Measurements from ENCODE around the gene ACTR5.
A peak's percentile ranks its signal among the peaks of the same experiment; 100 is the strongest.

Gene ACTR5

GRCh38 chr20:38810926-38811630, 62.8 kb downstream of the ACTR5 start:
- Histone ChIP-seq H3K79me1 (ENCODE audit: low read depth, low read length) (no peaks in the 10 kb centered on the region), H3K4me2 (ENCODE audit: insufficient read depth, low read length, poor library complexity, severe bottlenecking) (no peak overlapping the region), H2AFZ (ENCODE audit: low read length) (no peak overlapping the region), H3K4ac (ENCODE audit: low read length) (no peak overlapping the region), H2BK5ac (ENCODE audit: low read length) (no peak overlapping the region), H3K36me3 (replicated peaks in 1 of 2; ENCODE audit: control insufficient read depth in 2 of 2, insufficient read depth in 2 of 2, low read length in 2 of 2) (peaks cover 0 to 7% of the 10 kb centered on the region in 2 donors), H4K91ac (ENCODE audit: low read depth, low read length, poor library complexity) (no peak overlapping the region), H2BK120ac (ENCODE audit: low read depth, low read length) (no peak overlapping the region), H4K8ac (ENCODE audit: low read depth, low read length) (no peak overlapping the region), H3K9me3 (replicated peaks in 1 of 2; ENCODE audit: control insufficient read depth in 2 of 2, insufficient read depth in 1 of 2, low read depth in 1 of 2, low read length in 2 of 2) (no peaks in the 10 kb centered on the region), H3K27me3 (ENCODE audit: control insufficient read depth in 3 of 3, insufficient read depth in 3 of 3, low read depth in 1 of 3, low read length in 3 of 3) (peaks cover 0 to 17% (median 0%) of the 10 kb centered on the region in 3 experiments), H2BK15ac (ENCODE audit: low read length) (no peak overlapping the region), H2BK12ac (ENCODE audit: low read length) (no peak overlapping the region), H3K9ac (ENCODE audit: low read depth, low read length, poor library complexity) (no peak overlapping the region), H2AK5ac (ENCODE audit: low read depth, low read length) (no peak overlapping the region), H3K4me3 (ENCODE audit: low read length in 2 of 2) (no peak overlapping the region), H3K18ac (ENCODE audit: low read length) (no peak overlapping the region), H3K4me1 (ENCODE audit: control insufficient read depth in 2 of 2, insufficient read depth in 1 of 2, low read depth in 1 of 2, low read length in 2 of 2) (peaks cover 7 to 11% of the 10 kb centered on the region in 2 donors), H3K23ac (ENCODE audit: low read depth, low read length, poor library complexity) (no peak overlapping the region), H3K27ac (replicated peaks; ENCODE audit: low read length) (no peak overlapping the region), H3K14ac (ENCODE audit: low read length) (no peak overlapping the region)
- no CpG with 5 or more reads among the region's 4 CpGs for WGBS, 2 donors (ENCODE audit: extremely low coverage in 2 of 2, insufficient read length in 2 of 2, insufficient replicate concordance in 1 of 2)
- no peak for DNase-seq (ENCODE audit: low spot score)

DNA sequence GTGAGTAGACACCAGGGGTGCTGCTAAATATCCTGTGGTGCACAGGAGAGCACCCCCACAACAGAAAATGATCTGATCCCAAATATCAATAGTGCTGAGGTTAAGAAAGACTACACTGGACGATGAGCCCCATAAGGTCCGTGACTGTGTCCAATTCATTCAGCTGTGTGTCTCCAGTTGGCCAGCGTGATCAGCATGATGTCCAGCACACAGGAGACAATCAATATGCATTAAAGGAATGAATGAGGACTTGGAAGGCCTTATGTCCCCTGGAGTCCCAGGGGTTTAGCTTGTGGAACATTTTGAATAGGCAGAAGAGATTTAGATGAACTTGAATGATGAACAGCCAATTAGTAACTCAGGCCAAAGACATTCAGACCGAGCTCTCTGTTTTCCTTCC, 63.5 kb downstream of the ACTR5 start:
- Histone ChIP-seq H3K23ac (ENCODE audit: low read depth, low read length, poor library complexity) (no peak overlapping the region), H3K27me3 (ENCODE audit: control insufficient read depth in 3 of 3, insufficient read depth in 3 of 3, low read depth in 1 of 3, low read length in 3 of 3) (peaks cover 0 to 16% (median 0%) of the 10 kb centered on the region in 3 experiments), H3K4me1 (ENCODE audit: control insufficient read depth in 2 of 2, insufficient read depth in 1 of 2, low read depth in 1 of 2, low read length in 2 of 2) (peaks cover 7 to 11% of the 10 kb centered on the region in 2 donors), H2AK5ac (ENCODE audit: low read depth, low read length) (no peak overlapping the region), H4K91ac (ENCODE audit: low read depth, low read length, poor library complexity) (no peak overlapping the region), H3K79me1 (ENCODE audit: low read depth, low read length) (no peaks in the 10 kb centered on the region), H2BK120ac (ENCODE audit: low read depth, low read length) (no peak overlapping the region), H3K4me3 (ENCODE audit: low read length in 2 of 2) (no peak overlapping the region), H3K9ac (ENCODE audit: low read depth, low read length, poor library complexity) (no peak overlapping the region), H2BK5ac (ENCODE audit: low read length) (no peak overlapping the region), H3K36me3 (replicated peaks in 1 of 2; ENCODE audit: control insufficient read depth in 2 of 2, insufficient read depth in 2 of 2, low read length in 2 of 2) (peaks cover 0 to 7% of the 10 kb centered on the region in 2 donors), H2BK12ac (ENCODE audit: low read length) (no peak overlapping the region), H2AFZ (ENCODE audit: low read length) (no peak overlapping the region), H3K9me3 (replicated peaks in 1 of 2; ENCODE audit: control insufficient read depth in 2 of 2, insufficient read depth in 1 of 2, low read depth in 1 of 2, low read length in 2 of 2) (no peaks in the 10 kb centered on the region), H3K14ac (ENCODE audit: low read length) (no peak overlapping the region), H4K8ac (ENCODE audit: low read depth, low read length) (no peak overlapping the region), H3K18ac (ENCODE audit: low read length) (no peak overlapping the region), H2BK15ac (ENCODE audit: low read length) (no peak overlapping the region), H3K4ac (ENCODE audit: low read length) (no peak overlapping the region), H3K4me2 (ENCODE audit: insufficient read depth, low read length, poor library complexity, severe bottlenecking) (no peak overlapping the region), H3K27ac (replicated peaks; ENCODE audit: low read length) (no peak overlapping the region)
- no CpG with 5 or more reads among the region's 4 CpGs for WGBS, 2 donors (ENCODE audit: extremely low coverage in 2 of 2, insufficient read length in 2 of 2, insufficient replicate concordance in 1 of 2)
- DNase-seq (ENCODE audit: low spot score) = no peak

DNA sequence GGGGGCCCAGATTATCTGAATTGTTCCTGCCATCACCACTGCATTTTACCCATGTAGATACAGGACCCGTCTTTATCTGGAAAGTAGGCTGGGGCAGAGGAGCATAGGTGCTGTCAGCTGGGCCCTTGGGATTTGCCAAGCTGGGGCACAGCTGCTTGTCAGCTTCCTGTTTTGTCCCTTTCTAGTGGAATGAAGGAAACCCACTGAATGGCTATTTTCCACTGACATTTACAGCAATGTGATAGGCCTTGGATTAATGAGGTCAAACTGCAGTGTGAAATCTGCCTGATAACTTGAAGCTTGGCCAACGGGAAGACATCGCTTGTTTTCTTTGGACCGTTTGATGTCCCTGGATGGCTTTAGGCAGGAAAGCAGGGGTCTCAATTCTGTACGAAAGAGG, 63.9 kb downstream of the ACTR5 start:
- no peak for DNase-seq (ENCODE audit: low spot score)
- no peak overlapping the region for H2AFZ ChIP-seq (ENCODE audit: low read length)
- H3K23ac ChIP-seq (ENCODE audit: low read depth, low read length, poor library complexity) = no peak overlapping the region
- H3K14ac ChIP-seq (ENCODE audit: low read length) = no peak overlapping the region
- no peak overlapping the region for H2AK5ac ChIP-seq (ENCODE audit: low read depth, low read length)
- no peak overlapping the region for H3K4me3 ChIP-seq (ENCODE audit: low read length in 2 of 2)
- H3K27ac ChIP-seq (replicated peaks; ENCODE audit: low read length) = no peak overlapping the region
- H2BK12ac ChIP-seq (ENCODE audit: low read length) = no peak overlapping the region
- no CpG with 5 or more reads among the region's 5 CpGs for WGBS, 2 donors (ENCODE audit: extremely low coverage in 2 of 2, insufficient read length in 2 of 2, insufficient replicate concordance in 1 of 2)
- H4K8ac ChIP-seq (ENCODE audit: low read depth, low read length) = no peak overlapping the region
- H3K79me1 ChIP-seq (ENCODE audit: low read depth, low read length) = no peaks in the 10 kb centered on the region
- no peak overlapping the region for H2BK120ac ChIP-seq (ENCODE audit: low read depth, low read length)
- H3K9ac ChIP-seq (ENCODE audit: low read depth, low read length, poor library complexity) = no peak overlapping the region
- no peaks in the 10 kb centered on the region for H3K9me3 ChIP-seq (replicated peaks in 1 of 2; ENCODE audit: control insufficient read depth in 2 of 2, insufficient read depth in 1 of 2, low read depth in 1 of 2, low read length in 2 of 2)
- no peak overlapping the region for H3K4me2 ChIP-seq (ENCODE audit: insufficient read depth, low read length, poor library complexity, severe bottlenecking)
- H3K36me3 ChIP-seq (replicated peaks in 1 of 2; ENCODE audit: control insufficient read depth in 2 of 2, insufficient read depth in 2 of 2, low read length in 2 of 2) = peaks cover 0 to 7% of the 10 kb centered on the region in 2 donors
- no peak overlapping the region for H4K91ac ChIP-seq (ENCODE audit: low read depth, low read length, poor library complexity)
- H3K18ac ChIP-seq (ENCODE audit: low read length) = no peak overlapping the region
- no peak overlapping the region for H2BK5ac ChIP-seq (ENCODE audit: low read length)
- peaks cover 0 to 12% (median 0%) of the 10 kb centered on the region in 3 experiments for H3K27me3 ChIP-seq (ENCODE audit: control insufficient read depth in 3 of 3, insufficient read depth in 3 of 3, low read depth in 1 of 3, low read length in 3 of 3)
- no peak overlapping the region for H2BK15ac ChIP-seq (ENCODE audit: low read length)
- H3K4ac ChIP-seq (ENCODE audit: low read length) = no peak overlapping the region
- peaks cover 3 to 9% of the 10 kb centered on the region in 2 donors for H3K4me1 ChIP-seq (ENCODE audit: control insufficient read depth in 2 of 2, insufficient read depth in 1 of 2, low read depth in 1 of 2, low read length in 2 of 2)

- H2AFZ ChIP-seq (ENCODE audit: low read length) = no peak overlapping the region
- no peak overlapping the region for H3K9ac ChIP-seq (ENCODE audit: low read depth, low read length, poor library complexity)
- no peak overlapping the region for H3K23ac ChIP-seq (ENCODE audit: low read depth, low read length, poor library complexity)
- no peak overlapping the region for H3K14ac ChIP-seq (ENCODE audit: low read length)
- no peak overlapping the region for H3K18ac ChIP-seq (ENCODE audit: low read length)
- H3K4me3 ChIP-seq (ENCODE audit: low read length in 2 of 2) = peak overlapping the region in 1 of 2 donors; percentile 43
- H3K9me3 ChIP-seq (replicated peaks in 1 of 2; ENCODE audit: control insufficient read depth in 2 of 2, insufficient read depth in 1 of 2, low read depth in 1 of 2, low read length in 2 of 2) = no peaks in the 10 kb centered on the region
- H4K91ac ChIP-seq (ENCODE audit: low read depth, low read length, poor library complexity) = no peak overlapping the region
- no peak overlapping the region for H2BK5ac ChIP-seq (ENCODE audit: low read length)
- peak overlapping the region; percentile 36 for H2BK12ac ChIP-seq (ENCODE audit: low read length)
- H4K8ac ChIP-seq (ENCODE audit: low read depth, low read length) = no peak overlapping the region
- H2BK15ac ChIP-seq (ENCODE audit: low read length) = no peak overlapping the region
- peaks cover 0 to 4% (median 0%) of the 10 kb centered on the region in 3 experiments for H3K27me3 ChIP-seq (ENCODE audit: control insufficient read depth in 3 of 3, insufficient read depth in 3 of 3, low read depth in 1 of 3, low read length in 3 of 3)
- peaks cover 0 to 7% of the 10 kb centered on the region in 2 donors for H3K36me3 ChIP-seq (replicated peaks in 1 of 2; ENCODE audit: control insufficient read depth in 2 of 2, insufficient read depth in 2 of 2, low read length in 2 of 2)
- no peaks in the 10 kb centered on the region for H3K79me1 ChIP-seq (ENCODE audit: low read depth, low read length)
- peaks cover 2 to 7% of the 10 kb centered on the region in 2 donors for H3K4me1 ChIP-seq (ENCODE audit: control insufficient read depth in 2 of 2, insufficient read depth in 1 of 2, low read depth in 1 of 2, low read length in 2 of 2)
- DNase-seq (ENCODE audit: low spot score) = no peak
- H2AK5ac ChIP-seq (ENCODE audit: low read depth, low read length) = no peak overlapping the region
- H3K4ac ChIP-seq (ENCODE audit: low read length) = no peak overlapping the region
- no peak overlapping the region for H3K27ac ChIP-seq (replicated peaks; ENCODE audit: low read length)
- no peak overlapping the region for H2BK120ac ChIP-seq (ENCODE audit: low read depth, low read length)
- WGBS, 2 donors (ENCODE audit: extremely low coverage in 2 of 2, insufficient read length in 2 of 2, insufficient replicate concordance in 1 of 2) = no CpG with 5 or more reads among the region's 4 CpGs
- H3K4me2 ChIP-seq (ENCODE audit: insufficient read depth, low read length, poor library complexity, severe bottlenecking) = no peak overlapping the region
These were observed 64.7 kb downstream of the ACTR5 start for GRCh38 chr20:38812709-38813573.
